K562 (cell line): ENCODE results near the gene NDUFB5. TPM values are rescaled to one million over a fixed set of nuclear protein-coding genes. Genes with fewer than 3 reads are reported as not detected.
A peak's percentile ranks its signal among the peaks of the same experiment; 100 is the strongest.

Experiments
- ATAC-seq: fragments of 200-7000 bp; cut with Tn5 transposase; 3 replicates; pipeline ENCODE4 v1.9.1; 2020; ENCODE audit warnings: moderate library complexity
- BruUV-seq: library from RNA; stranded (reverse); fragments of 400-500 nt; replicated peaks from 2 replicates; lab custom pipeline; 2021; lab: Mats Ljungman, UMichigan
- CTCF ChIA-PET: fragments of 300-600 bp; formaldehyde crosslinking; extraction: SDS; loops from one replicate; lab custom pipeline; 2021; ENCODE audit warnings: low intra/inter-chr PET ratio; lab: Yijun Ruan, JAX
- POLR2A ChIA-PET: fragments of 300-600, 350-650 bp; sonication (Branson Sonifier 250); formaldehyde crosslinking; extraction: SDS; loops from one replicate; lab custom pipeline; 2021; ENCODE audit warnings: antibody characterized with exemption, inconsistent platforms; lab: Yijun Ruan, JAX
- DNase-seq, 4 experiments: peaks; one replicate each; pipeline versions ENCODE4 v3.0.0 to v3.0.0-alpha.2; 2011 to 2018; ENCODE audit warnings: low spot score in 3 of 4, mixed read lengths in 3 of 4; ENCODE audit errors: extremely low read depth in 1 of 4
- FAIRE-seq: peaks from 2 replicates; lab custom pipeline; 2011; peaks lifted over from hg19 to GRCh38; lab: Jason Lieb, UNC
- H2AFZ ChIP-seq: 2 replicates; pipeline ENCODE4 v1.6.0; 2011; ENCODE audit warnings: low read depth, low read length, control low read depth, inconsistent platforms
- H3K27ac ChIP-seq: fragments of 200-600 bp; 3 replicates; pipeline ENCODE4 v1.8.0; 2011; ENCODE audit warnings: low read depth, mild to moderate bottlenecking, control low read depth, inconsistent platforms, low read length, moderate library complexity, mixed read lengths; ENCODE audit errors: extremely low read depth
- H3K27me3 ChIP-seq, 2 experiments: fragments of 300-600 bp in 1 of 2; 2 replicates in 1 of 2; 3 replicates in 1 of 2; pipeline versions ENCODE4 v1.6.0 to v1.8.0; 2011; ENCODE audit warnings: inconsistent platforms in 2 of 2, low read length in 2 of 2, mild to moderate bottlenecking in 1 of 2, mixed read lengths in 1 of 2, moderate library complexity in 1 of 2; ENCODE audit not compliant: control insufficient read depth in 2 of 2, insufficient read depth in 2 of 2
- H3K36me3 ChIP-seq: fragments of 300-600 bp; 3 replicates; pipeline ENCODE4 v1.8.0; 2011; ENCODE audit warnings: mild to moderate bottlenecking, low read length, inconsistent platforms; ENCODE audit not compliant: control insufficient read depth, insufficient read depth
- H3K4me1 ChIP-seq, 2 experiments: fragments of 200-600 bp in 1 of 2; replicated peaks in 1 of 2; 2 replicates in 1 of 2; 3 replicates in 1 of 2; pipeline versions ENCODE4 v1.5.1 to v1.8.0; 2011; ENCODE audit warnings: inconsistent platforms in 2 of 2, low read length in 2 of 2, mild to moderate bottlenecking in 1 of 2, mixed read lengths in 1 of 2, moderate library complexity in 1 of 2; ENCODE audit not compliant: control insufficient read depth in 2 of 2, insufficient read depth in 2 of 2
- H3K4me2 ChIP-seq: 2 replicates; pipeline ENCODE4 v1.6.1; 2011; ENCODE audit warnings: low read length, control low read depth, inconsistent platforms, mixed read lengths; ENCODE audit not compliant: insufficient read depth
- H3K4me3 ChIP-seq: fragments of 200-600 bp; sonication (generic), shearing (Covaris generic); 2 replicates; pipeline ENCODE4 v1.5.1; 2016; ENCODE audit warnings: control low read depth, inconsistent platforms
- H3K79me2 ChIP-seq: fragments of 200-600 bp; 3 replicates; pipeline ENCODE4 v1.8.0; 2011; ENCODE audit warnings: low read length, inconsistent platforms; ENCODE audit not compliant: control insufficient read depth, insufficient read depth
- H3K9ac ChIP-seq, 2 experiments: 2 replicates each; pipeline versions ENCODE4 v1.6.0 to v1.6.1; 2011; ENCODE audit warnings: low read depth in 2 of 2, low read length in 2 of 2, control low read depth in 1 of 2, inconsistent platforms in 1 of 2, mild to moderate bottlenecking in 1 of 2, mixed read lengths in 1 of 2; ENCODE audit not compliant: insufficient read depth in 1 of 2
- H3K9me1 ChIP-seq: one replicate; pipeline ENCODE4 v1.6.0; 2011; ENCODE audit warnings: inconsistent platforms, mild to moderate bottlenecking, low read length, moderate library complexity; ENCODE audit not compliant: control insufficient read depth, insufficient read depth
- H3K9me3 ChIP-seq: replicated peaks from 2 replicates; pipeline ENCODE4 v1.5.1; 2011; ENCODE audit warnings: low read depth, low read length, inconsistent platforms; ENCODE audit not compliant: control insufficient read depth, insufficient read depth
- H4K20me1 ChIP-seq: replicated peaks from 2 replicates; pipeline ENCODE4 v1.6.1; 2011; ENCODE audit warnings: low read length, inconsistent platforms, mixed read lengths; ENCODE audit not compliant: control insufficient read depth, insufficient read depth
- FOXJ2 ChIP-seq: fragments of 200-800 bp; sonication (Bioruptor generic); IDR thresholded peaks from 2 replicates; pipeline ENCODE4 v1.6.1; 2016; ENCODE audit warnings: missing genetic modification characterization, missing compliant biosample characterization
- KAT8 ChIP-seq: fragments of 450-650 bp; IDR thresholded peaks from 2 replicates; pipeline ENCODE4 v1.6.1; 2016; ENCODE audit warnings: low read depth, mild to moderate bottlenecking
- SP1 ChIP-seq: sonication (generic); formaldehyde crosslinking; IDR thresholded peaks from 2 replicates; pipeline ENCODE4 v1.8.1; 2022; ENCODE audit warnings: mild to moderate bottlenecking, missing genetic modification reagents
- WGBS: fragments of 100-300 bp; shearing (Covaris generic); methylation state at CpG from one replicate; pipeline ENCODE4 v1.1.6; 2016; ENCODE audit warnings: low coverage, mixed read lengths; ENCODE audit not compliant: insufficient coverage; ENCODE audit errors: missing lambda C conversion rate; 5-methylcytosine and 5-hydroxymethylcytosine counted together
- in situ Hi-C: fragments of 300-500 bp; cut with MboI; formaldehyde crosslinking; loops from 4 replicates; pipeline ENCODE4 v1.15.0; 2018; ENCODE audit warnings: inconsistent platforms, mixed read lengths
- intact Hi-C: fragments of 100-400 bp; cut with micrococcal nuclease; formaldehyde crosslinking; loops from 2 replicates; pipeline ENCODE4 v1.14.2; 2022
- polyA plus RNA-seq, 8 experiments: library from polyadenylated mRNA; depleted of rRNA in 4 of 8; stranded (reverse) in 5 of 8; unstranded in 3 of 8; fragments of >200 nt; fragmentation: Nextera tagmentation in 2 of 8; fragmentation: Illumina TruSeq in 1 of 8; extraction: Ambion mirVana in 2 of 8; extraction: Trizol in 1 of 8; gene quantifications; 2 replicates each; pipeline versions ENCODE4 v1.2.1 to v1.2.3, GENCODE V29; 2011 to 2014; ENCODE audit warnings: inconsistent platforms in 1 of 8, missing spikeins in 1 of 8
- small RNA-seq: library from RNA; depleted of rRNA; stranded (forward); fragments of <200 nt; gene quantifications from one replicate; pipeline ENCODE3, GENCODE V24; 2014
- total RNA-seq, 7 experiments: library from RNA; depleted of rRNA in 6 of 7; stranded (reverse); fragments of >200 nt in 6 of 7; fragmentation: Illumina TruSeq in 2 of 7; extraction: Trizol in 2 of 7; gene quantifications; 2 replicates each; pipeline versions ENCODE4 v1.2.1 to v1.2.3, GENCODE V29; 2011 to 2021; ENCODE audit warnings: low replicate concordance in 1 of 7
- TF ChIP-seq, protein P1 (sequence below): sonication (generic); formaldehyde crosslinking; IDR thresholded peaks from 2 replicates; pipeline ENCODE4 v1.8.1; 2022; ENCODE audit warnings: missing genetic modification reagents
- TF ChIP-seq, protein P2 (sequence below): sonication (generic); formaldehyde crosslinking; IDR thresholded peaks from 2 replicates; pipeline ENCODE4 v1.8.1; 2023; ENCODE audit warnings: mild to moderate bottlenecking, missing genetic modification reagents

Gene NDUFB5
- total and polyA plus RNA-seq, 9 of the 15 experiments (the other 6 are each of a cell fraction or from before 2014, with no cell fraction given) = 128 to 466 (median 176) TPM

DNA sequence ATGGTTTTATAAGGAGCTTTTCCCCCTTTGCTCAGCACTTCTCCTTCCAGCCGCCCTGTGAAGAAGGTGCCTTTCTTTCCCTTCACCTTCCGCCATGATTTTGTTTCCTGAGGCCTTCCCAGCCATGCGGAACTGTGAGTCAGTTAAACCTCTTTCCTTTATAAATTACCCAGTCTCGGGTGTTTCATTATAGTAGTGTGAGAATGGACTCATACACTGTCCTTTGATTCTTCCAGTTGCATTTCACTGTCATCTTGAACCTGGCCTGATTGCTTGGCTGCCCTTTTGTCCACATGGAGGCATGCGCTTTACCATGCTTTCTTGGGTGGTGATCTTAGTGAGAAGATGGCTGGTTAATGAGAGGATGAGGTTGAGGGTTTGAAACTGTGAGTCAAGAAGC lies 71.5 kb downstream of the NDUFB5 start:
- no peak overlapping the region for H2AFZ ChIP-seq
- ATAC-seq (no peak), DNase-seq (no peak), FAIRE-seq (no peak)
- intact Hi-C loops (no loop called here), in situ Hi-C loops (no loop called here)
- no peaks in the 10 kb centered on the region for H3K9me1 ChIP-seq
- H4K20me1 ChIP-seq = 0 out of 2 replicates have a peak, but pooled peaks cover 3% of the 10 kb centered on the region
- POLR2A ChIA-PET = interaction anchor here (0.7 kb wide), 1 partner anchor 63 kb away, joined by 3 read pairs; no protein-coding TSS in a partner anchor
- H3K36me3 ChIP-seq = no peaks in the 10 kb centered on the region
- no TSS peak for BruUV-seq
- no peak overlapping the region for H3K9ac ChIP-seq
- H3K79me2 ChIP-seq = no peaks in the 10 kb centered on the region
- no peak overlapping the region for H3K4me2 ChIP-seq
- H3K9me3 ChIP-seq = no peaks in the 10 kb centered on the region
- no peak overlapping the region for H3K27ac ChIP-seq
- 54% methylated on average over 5 of the region's 5 CpGs for WGBS
- CTCF ChIA-PET = no interaction called here
- peaks cover 2 to 3% of the 10 kb centered on the region in 2 experiments; a peak in 2 of 5 replicates for H3K4me1 ChIP-seq
- H3K27me3 ChIP-seq = peaks cover 8 to 9% of the 10 kb centered on the region in 2 experiments; a peak in 3 of 5 replicates
- TF ChIP-seq, protein P1, sequence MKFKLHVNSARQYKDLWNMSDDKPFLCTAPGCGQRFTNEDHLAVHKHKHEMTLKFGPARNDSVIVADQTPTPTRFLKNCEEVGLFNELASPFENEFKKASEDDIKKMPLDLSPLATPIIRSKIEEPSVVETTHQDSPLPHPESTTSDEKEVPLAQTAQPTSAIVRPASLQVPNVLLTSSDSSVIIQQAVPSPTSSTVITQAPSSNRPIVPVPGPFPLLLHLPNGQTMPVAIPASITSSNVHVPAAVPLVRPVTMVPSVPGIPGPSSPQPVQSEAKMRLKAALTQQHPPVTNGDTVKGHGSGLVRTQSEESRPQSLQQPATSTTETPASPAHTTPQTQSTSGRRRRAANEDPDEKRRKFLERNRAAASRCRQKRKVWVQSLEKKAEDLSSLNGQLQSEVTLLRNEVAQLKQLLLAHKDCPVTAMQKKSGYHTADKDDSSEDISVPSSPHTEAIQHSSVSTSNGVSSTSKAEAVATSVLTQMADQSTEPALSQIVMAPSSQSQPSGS (CRISPR knock-in tag) = no peak
- TF ChIP-seq SP1 (CRISPR knock-in tag) = no peak
- no peak for TF ChIP-seq FOXJ2 (tag)
- TF ChIP-seq KAT8 = no peak
- TF ChIP-seq, protein P2, sequence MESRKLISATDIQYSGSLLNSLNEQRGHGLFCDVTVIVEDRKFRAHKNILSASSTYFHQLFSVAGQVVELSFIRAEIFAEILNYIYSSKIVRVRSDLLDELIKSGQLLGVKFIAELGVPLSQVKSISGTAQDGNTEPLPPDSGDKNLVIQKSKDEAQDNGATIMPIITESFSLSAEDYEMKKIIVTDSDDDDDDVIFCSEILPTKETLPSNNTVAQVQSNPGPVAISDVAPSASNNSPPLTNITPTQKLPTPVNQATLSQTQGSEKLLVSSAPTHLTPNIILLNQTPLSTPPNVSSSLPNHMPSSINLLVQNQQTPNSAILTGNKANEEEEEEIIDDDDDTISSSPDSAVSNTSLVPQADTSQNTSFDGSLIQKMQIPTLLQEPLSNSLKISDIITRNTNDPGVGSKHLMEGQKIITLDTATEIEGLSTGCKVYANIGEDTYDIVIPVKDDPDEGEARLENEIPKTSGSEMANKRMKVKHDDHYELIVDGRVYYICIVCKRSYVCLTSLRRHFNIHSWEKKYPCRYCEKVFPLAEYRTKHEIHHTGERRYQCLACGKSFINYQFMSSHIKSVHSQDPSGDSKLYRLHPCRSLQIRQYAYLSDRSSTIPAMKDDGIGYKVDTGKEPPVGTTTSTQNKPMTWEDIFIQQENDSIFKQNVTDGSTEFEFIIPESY = 0 out of 2 replicates have a peak, but pooled peaks have one; percentile 20
- no peak overlapping the region for H3K4me3 ChIP-seq

Small RNAs within 50 kb of the gene (small RNA-seq; reads per million reads assigned to genes)
- gene AC090425.1 (not detected), gene RF01210 (0.15 reads per million)

Other genes starting within 250 kb of the NDUFB5 start
- 18.3 and 20.0 TPM in 2 replicates for gene GNB4, start 153.3 kb upstream of the NDUFB5 start, total RNA-seq (2014; rRNA removed)
- 34.7 and 38.4 TPM in 2 replicates for gene GNB4, start 153.3 kb upstream of the NDUFB5 start, total RNA-seq (2014; rRNA removed; fragmentation: Illumina TruSeq; extraction: Trizol)
- gene GNB4, start 153.3 kb upstream of the NDUFB5 start, total RNA-seq (2015; rRNA removed; fragmentation: Illumina TruSeq; extraction: Trizol) = 24.8 and 26.2 TPM in 2 replicates
- gene GNB4, start 153.3 kb upstream of the NDUFB5 start, total RNA-seq (2021) = 27.9 and 28.8 TPM in 2 replicates
- 30.6 and 36.7 TPM in 2 replicates for gene GNB4, start 153.3 kb upstream of the NDUFB5 start, polyA plus RNA-seq (2011; rRNA removed)
- gene GNB4, start 153.3 kb upstream of the NDUFB5 start, polyA plus RNA-seq (2014; fragmentation: Illumina TruSeq; extraction: Trizol) = 19.1 and 21.4 TPM in 2 replicates
- gene GNB4, start 153.3 kb upstream of the NDUFB5 start, polyA plus RNA-seq (2014; fragmentation: Nextera tagmentation; extraction: Ambion mirVana) = 1 to 10 TPM; 6.8 to 7.2 TPM
- 11.7 and 16.9 TPM in 2 replicates for gene GNB4, start 153.3 kb upstream of the NDUFB5 start, polyA plus RNA-seq (2014; rRNA removed)
- gene ACTL6A, start 41.9 kb upstream of the NDUFB5 start, total RNA-seq (2014; rRNA removed) = 117 and 127 TPM in 2 replicates
- 157 and 180 TPM in 2 replicates for gene ACTL6A, start 41.9 kb upstream of the NDUFB5 start, total RNA-seq (2014; rRNA removed; fragmentation: Illumina TruSeq; extraction: Trizol)
- 137 and 142 TPM in 2 replicates for gene ACTL6A, start 41.9 kb upstream of the NDUFB5 start, total RNA-seq (2015; rRNA removed; fragmentation: Illumina TruSeq; extraction: Trizol)
- gene ACTL6A, start 41.9 kb upstream of the NDUFB5 start, total RNA-seq (2021) = 107 TPM in 2 replicates
- 159 and 225 TPM in 2 replicates for gene ACTL6A, start 41.9 kb upstream of the NDUFB5 start, polyA plus RNA-seq (2011; rRNA removed)
- 178 and 186 TPM in 2 replicates for gene ACTL6A, start 41.9 kb upstream of the NDUFB5 start, polyA plus RNA-seq (2014; fragmentation: Illumina TruSeq; extraction: Trizol)
- gene ACTL6A, start 41.9 kb upstream of the NDUFB5 start, polyA plus RNA-seq (2014; fragmentation: Nextera tagmentation; extraction: Ambion mirVana) = 100 to 1,000 TPM; 229 to 243 TPM
- gene ACTL6A, start 41.9 kb upstream of the NDUFB5 start, polyA plus RNA-seq (2014; rRNA removed) = 151 and 155 TPM in 2 replicates
- gene MRPL47, start 156 bp upstream of the NDUFB5 start, total RNA-seq (2014; rRNA removed) = 88.2 and 101 TPM in 2 replicates
- gene MRPL47, start 156 bp upstream of the NDUFB5 start, total RNA-seq (2014; rRNA removed; fragmentation: Illumina TruSeq; extraction: Trizol) = 143 and 162 TPM in 2 replicates
- 110 and 123 TPM in 2 replicates for gene MRPL47, start 156 bp upstream of the NDUFB5 start, total RNA-seq (2015; rRNA removed; fragmentation: Illumina TruSeq; extraction: Trizol)
- gene MRPL47, start 156 bp upstream of the NDUFB5 start, total RNA-seq (2021) = 109 and 127 TPM in 2 replicates
- 86.1 and 139 TPM in 2 replicates for gene MRPL47, start 156 bp upstream of the NDUFB5 start, polyA plus RNA-seq (2011; rRNA removed)
- gene MRPL47, start 156 bp upstream of the NDUFB5 start, polyA plus RNA-seq (2014; fragmentation: Illumina TruSeq; extraction: Trizol) = 130 and 141 TPM in 2 replicates
- gene MRPL47, start 156 bp upstream of the NDUFB5 start, polyA plus RNA-seq (2014; fragmentation: Nextera tagmentation; extraction: Ambion mirVana) = 100 to 1,000 TPM; 396 to 437 TPM
- 137 and 144 TPM in 2 replicates for gene MRPL47, start 156 bp upstream of the NDUFB5 start, polyA plus RNA-seq (2014; rRNA removed)
- gene USP13, start 48.2 kb downstream of the NDUFB5 start, total RNA-seq (2014; rRNA removed) = 0.41 and 0.73 TPM in 2 replicates
- gene USP13, start 48.2 kb downstream of the NDUFB5 start, total RNA-seq (2014; rRNA removed; fragmentation: Illumina TruSeq; extraction: Trizol) = 0.51 and 0.73 TPM in 2 replicates
- 0.36 and 0.38 TPM in 2 replicates for gene USP13, start 48.2 kb downstream of the NDUFB5 start, total RNA-seq (2015; rRNA removed; fragmentation: Illumina TruSeq; extraction: Trizol)
- 0.94 and 1.4 TPM in 2 replicates for gene USP13, start 48.2 kb downstream of the NDUFB5 start, total RNA-seq (2021)
- gene USP13, start 48.2 kb downstream of the NDUFB5 start, polyA plus RNA-seq (2011; rRNA removed) = 1.7 and 2.3 TPM in 2 replicates
- gene USP13, start 48.2 kb downstream of the NDUFB5 start, polyA plus RNA-seq (2014; fragmentation: Illumina TruSeq; extraction: Trizol) = 0.83 and 0.91 TPM in 2 replicates
- gene USP13, start 48.2 kb downstream of the NDUFB5 start, polyA plus RNA-seq (2014; fragmentation: Nextera tagmentation; extraction: Ambion mirVana) = under 1 TPM; 0.11 to 0.18 TPM
- 0.74 and 0.82 TPM in 2 replicates for gene USP13, start 48.2 kb downstream of the NDUFB5 start, polyA plus RNA-seq (2014; rRNA removed)